Osteocyte (in vitro differentiated cells): ENCODE data around the gene UCMA. TPM values are rescaled to one million over a fixed set of nuclear protein-coding genes. Genes with fewer than 3 reads are reported as not detected.
"Not testable (repeated sequence)": the region's sequence is repeated elsewhere in the genome, so short reads cannot be mapped to it uniquely, and the experiment has no call there.

ENCODE experiments used
- DNase-seq: peaks from one replicate; pipeline ENCODE4 v3.0.0; 2021; ENCODE audit warnings: mixed read lengths; ENCODE audit not compliant: unreplicated experiment; ENCODE audit errors: extremely low spot score
- H3K27ac Mint-ChIP-seq: one replicate; pipeline ENCODE4 v1.8.0; 2021; ENCODE audit warnings: mild to moderate bottlenecking, mixed read lengths; ENCODE audit not compliant: unreplicated experiment
- H3K27me3 Mint-ChIP-seq: one replicate; pipeline ENCODE4 v1.8.0; 2021; ENCODE audit warnings: mixed read lengths; ENCODE audit not compliant: unreplicated experiment
- H3K36me3 Mint-ChIP-seq: one replicate; pipeline ENCODE4 v1.8.0; 2021; ENCODE audit warnings: mixed read lengths; ENCODE audit not compliant: unreplicated experiment
- H3K4me1 Mint-ChIP-seq: one replicate; pipeline ENCODE4 v1.8.0; 2021; ENCODE audit warnings: mixed read lengths; ENCODE audit not compliant: unreplicated experiment
- H3K4me3 Mint-ChIP-seq: one replicate; pipeline ENCODE4 v1.8.0; 2021; ENCODE audit warnings: mild to moderate bottlenecking, moderate library complexity, mixed read lengths; ENCODE audit not compliant: unreplicated experiment
- H3K9me3 Mint-ChIP-seq: one replicate; pipeline ENCODE4 v1.8.0; 2021; ENCODE audit warnings: mixed read lengths; ENCODE audit not compliant: unreplicated experiment
- CTCF ChIP-seq: fragments of 200-600 bp; sonication (generic); IDR thresholded peaks from 2 replicates; pipeline ENCODE4 v1.5.0; 2021; ENCODE audit warnings: antibody characterized with exemption, mild to moderate bottlenecking, moderate library complexity
- total RNA-seq: library from RNA; stranded (reverse); gene quantifications from 2 replicates; pipeline ENCODE4 v1.2.1, GENCODE V29; 2021

UCMA gene
- total RNA-seq, 1 donor from 2014 or later = not detected

- Mint-ChIP-seq H3K4me3 (no peak overlapping the region), H3K4me1 (no peaks in the 10 kb centered on the region), H3K9me3 (no peaks in the 10 kb centered on the region), H3K27ac (no peak overlapping the region), H3K36me3 (no peaks in the 10 kb centered on the region), H3K27me3 (peaks cover 37% of the 10 kb centered on the region)
- no peak for DNase-seq
- no peak for TF ChIP-seq CTCF
Measured at GRCh38 chr10:13257621-13258140, 23.5 kb upstream of the UCMA start.

GRCh38 chr10:13256627-13257026 is 22.5 kb upstream of the UCMA start:
- H3K27ac Mint-ChIP-seq = no peak overlapping the region
- no peak for DNase-seq
- no peaks in the 10 kb centered on the region for H3K4me1 Mint-ChIP-seq
- H3K27me3 Mint-ChIP-seq = peaks cover 32% of the 10 kb centered on the region
- no peak for TF ChIP-seq CTCF
- H3K36me3 Mint-ChIP-seq = no peaks in the 10 kb centered on the region
- H3K9me3 Mint-ChIP-seq = no peaks in the 10 kb centered on the region
- H3K4me3 Mint-ChIP-seq = no peak overlapping the region

- no peak for TF ChIP-seq CTCF
- Mint-ChIP-seq H3K36me3 (no peaks in the 10 kb centered on the region), H3K4me1 (no peaks in the 10 kb centered on the region), H3K27me3 (peaks cover 39% of the 10 kb centered on the region), H3K9me3 (no peaks in the 10 kb centered on the region), H3K27ac (no peak overlapping the region), H3K4me3 (no peak overlapping the region)
- DNase-seq = no peak
Measured at GRCh38 chr10:13253726-13254125, 19.6 kb upstream of the UCMA start.

- peaks cover 12% of the 10 kb centered on the region for H3K27me3 Mint-ChIP-seq
- no peak overlapping the region for H3K4me3 Mint-ChIP-seq
- TF ChIP-seq CTCF = no peak
- no peaks in the 10 kb centered on the region for H3K4me1 Mint-ChIP-seq
- DNase-seq = no peak
- no peaks in the 10 kb centered on the region for H3K36me3 Mint-ChIP-seq
- H3K9me3 Mint-ChIP-seq = no peaks in the 10 kb centered on the region
- H3K27ac Mint-ChIP-seq = no peak overlapping the region
Measured at GRCh38 chr10:13247784-13248183, 13.6 kb upstream of the UCMA start.

GRCh38 chr10:13247246-13247645 is 13.1 kb upstream of the UCMA start:
- H3K36me3 Mint-ChIP-seq = no peaks in the 10 kb centered on the region
- no peaks in the 10 kb centered on the region for H3K9me3 Mint-ChIP-seq
- no peak overlapping the region for H3K27ac Mint-ChIP-seq
- DNase-seq = no peak
- TF ChIP-seq CTCF = no peak
- H3K4me3 Mint-ChIP-seq = no peak overlapping the region
- H3K4me1 Mint-ChIP-seq = no peaks in the 10 kb centered on the region
- peaks cover 12% of the 10 kb centered on the region for H3K27me3 Mint-ChIP-seq

GRCh38 chr10:13242260-13242659 is 8.1 kb upstream of the UCMA start:
- H3K9me3 Mint-ChIP-seq, H3K27ac Mint-ChIP-seq, H3K4me1 Mint-ChIP-seq, H3K27me3 Mint-ChIP-seq, H3K4me3 Mint-ChIP-seq, H3K36me3 Mint-ChIP-seq, DNase-seq: not testable (repeated sequence)
